PC-3 (cell line): Measurements from ENCODE around the gene FAM110A. TPM values are rescaled to one million over a fixed set of nuclear protein-coding genes. Genes with fewer than 3 reads are reported as not detected.

Experiments used
- ATAC-seq: fragments of 200-7000 bp; cut with Tn5 transposase; 2 replicates; pipeline ENCODE4 v1.9.1; 2020; ENCODE audit warnings: mild to moderate bottlenecking, moderate library complexity
- BruUV-seq: library from RNA; stranded (reverse); fragments of 400-500 nt; replicated peaks from 2 replicates; lab custom pipeline; 2021; lab: Mats Ljungman, UMichigan
- CTCF ChIA-PET: fragments of 300-600 bp; sonication (Branson Sonifier 250); formaldehyde crosslinking; loops from one replicate; lab custom pipeline; 2022; ENCODE audit warnings: antibody characterized with exemption; lab: Charles Lee
- POLR2A ChIA-PET: fragments of 300-600 bp; sonication (Branson Sonifier 250); formaldehyde crosslinking; loops from one replicate; lab custom pipeline; 2022; ENCODE audit warnings: antibody characterized with exemption; ENCODE audit not compliant: unreplicated experiment; lab: Charles Lee
- DNase-seq: peaks from one replicate; pipeline ENCODE4 v3.0.0-alpha.2; 2015
- H2AFZ ChIP-seq: fragments of 300-600 bp; sonication (generic); 2 replicates; pipeline ENCODE4 v1.6.0; 2016; ENCODE audit warnings: antibody characterized with exemption, low read length
- H3F3A ChIP-seq: fragments of 300-600 bp; sonication (generic); one replicate; pipeline ENCODE4 v1.6.0; 2017; ENCODE audit warnings: antibody characterized with exemption, low read length, control low read depth, mild to moderate bottlenecking; ENCODE audit not compliant: unreplicated experiment
- H3K27ac ChIP-seq: fragments of 300-600 bp; sonication (generic); 2 replicates; pipeline ENCODE4 v1.5.1; 2016; ENCODE audit warnings: mild to moderate bottlenecking, low read length
- H3K27me3 ChIP-seq: fragments of 300-600 bp; sonication (generic); 2 replicates; pipeline ENCODE4 v1.6.1; 2016; ENCODE audit warnings: low read length, mixed read lengths
- H3K36me3 ChIP-seq: fragments of 300-600 bp; sonication (generic); 2 replicates; pipeline ENCODE4 v1.6.1; 2016; ENCODE audit warnings: low read depth, mixed run types, low read length, mixed read lengths
- H3K4me1 ChIP-seq: fragments of 300-600 bp; sonication (generic); 2 replicates; pipeline ENCODE4 v1.5.1; 2016; ENCODE audit warnings: low read length; ENCODE audit not compliant: insufficient read depth
- H3K4me2 ChIP-seq: fragments of 300-600 bp; sonication (generic); 2 replicates; pipeline ENCODE4 v1.6.0; 2016; ENCODE audit warnings: low read length
- H3K4me3 ChIP-seq: fragments of 300-600 bp; sonication (generic); 2 replicates; pipeline ENCODE4 v1.5.1; 2016; ENCODE audit warnings: mild to moderate bottlenecking, low read length, mixed read lengths
- H3K79me2 ChIP-seq: fragments of 300-600 bp; sonication (generic); 2 replicates; pipeline ENCODE4 v1.6.1; 2017; ENCODE audit warnings: low read length, mixed read lengths
- H3K9ac ChIP-seq: fragments of 300-600 bp; sonication (generic); 2 replicates; pipeline ENCODE4 v1.6.0; 2016; ENCODE audit warnings: mild to moderate bottlenecking, low read length
- H3K9me2 ChIP-seq: fragments of 300-600 bp; sonication (generic); replicated peaks from 2 replicates; pipeline ENCODE4 v1.6.1; 2016; ENCODE audit warnings: mixed run types, low read length, mixed read lengths
- H3K9me3 ChIP-seq: fragments of 300-600 bp; sonication (generic); 2 replicates; pipeline ENCODE4 v1.6.1; 2016; ENCODE audit warnings: low read length, mixed read lengths
- H4K20me1 ChIP-seq: fragments of 300-600 bp; sonication (generic); 2 replicates; pipeline ENCODE4 v1.6.1; 2016; ENCODE audit warnings: low read length, mixed read lengths
- EZH2 ChIP-seq: fragments of 300-600 bp; sonication (generic); IDR thresholded peaks from one replicate; pipeline ENCODE4 v1.6.1; 2017; ENCODE audit warnings: antibody characterized with exemption, mild to moderate bottlenecking, low read length; ENCODE audit not compliant: unreplicated experiment
- EZH2phosphoT487 ChIP-seq: fragments of 300-600 bp; sonication (generic); IDR thresholded peaks from 2 replicates; pipeline ENCODE4 v1.6.1; 2018; ENCODE audit warnings: mild to moderate bottlenecking, antibody characterized with exemption, low read length, borderline replicate concordance
- intact Hi-C: fragments of 100-400 bp; cut with micrococcal nuclease; formaldehyde crosslinking; loops from 2 replicates; pipeline ENCODE4 v1.9.0; 2023
- total RNA-seq: library from RNA; depleted of rRNA; stranded (reverse); fragments of >200 nt; gene quantifications from 2 replicates; pipeline ENCODE4 v1.2.3, GENCODE V29; 2014
- TF ChIP-seq, protein P1 (sequence below): fragments of 300-600 bp; sonication (generic); conservative IDR thresholded peaks from 2 replicates; pipeline ENCODE4 v1.5.1; 2017; ENCODE audit warnings: antibody characterized with exemption, low read depth, mild to moderate bottlenecking, low read length

FAM110A gene
- total RNA-seq, 1 experiment from 2014 or later, result 28.4 TPM

DNA sequence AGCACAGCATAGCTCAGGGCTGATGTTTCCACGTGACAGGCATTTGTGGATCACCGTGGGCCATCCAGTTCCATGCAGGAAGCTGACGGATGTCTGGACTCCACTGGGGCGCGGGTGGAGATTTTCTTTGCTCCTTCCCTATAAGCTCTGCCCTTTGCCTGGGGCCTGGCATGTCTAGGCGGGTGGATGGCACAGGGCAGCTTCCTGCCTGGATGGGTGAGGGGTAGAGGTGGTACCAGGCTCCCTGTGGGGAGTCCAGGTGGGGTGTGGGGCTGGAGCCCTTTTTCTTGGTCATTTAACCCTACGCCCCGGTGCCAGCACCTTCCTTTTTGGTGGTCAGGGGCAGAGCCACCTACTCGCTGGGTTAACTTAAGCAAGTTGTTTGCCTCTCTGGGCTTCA lies 10.4 kb downstream of the FAM110A start:
- H3F3A ChIP-seq, result no peaks in the 10 kb centered on the region
- peak; percentile 2; the same call in 1 of the 2 replicates for ATAC-seq
- H3K27me3 ChIP-seq, result no peaks in the 10 kb centered on the region
- no peak for DNase-seq
- no peak overlapping the region for H3K27ac ChIP-seq
- CTCF ChIA-PET, result interaction anchor here (0.6 kb wide), 1 partner anchor 25 kb away, joined by 4 read pairs; no protein-coding TSS in a partner anchor
- no peaks in the 10 kb centered on the region for H3K9me3 ChIP-seq
- BruUV-seq, result no TSS peak
- no peak overlapping the region for H3K9ac ChIP-seq
- H3K4me2 ChIP-seq, result peak overlapping the region; percentile 80
- no peak overlapping the region for H3K4me3 ChIP-seq
- H3K4me1 ChIP-seq, result peaks cover 32% of the 10 kb centered on the region
- H3K36me3 ChIP-seq, result peaks cover 10% of the 10 kb centered on the region; the same call in 1 of the 2 replicates
- TF ChIP-seq EZH2phosphoT487 (no peak), EZH2 (no peak)
- TF ChIP-seq, protein P1, sequence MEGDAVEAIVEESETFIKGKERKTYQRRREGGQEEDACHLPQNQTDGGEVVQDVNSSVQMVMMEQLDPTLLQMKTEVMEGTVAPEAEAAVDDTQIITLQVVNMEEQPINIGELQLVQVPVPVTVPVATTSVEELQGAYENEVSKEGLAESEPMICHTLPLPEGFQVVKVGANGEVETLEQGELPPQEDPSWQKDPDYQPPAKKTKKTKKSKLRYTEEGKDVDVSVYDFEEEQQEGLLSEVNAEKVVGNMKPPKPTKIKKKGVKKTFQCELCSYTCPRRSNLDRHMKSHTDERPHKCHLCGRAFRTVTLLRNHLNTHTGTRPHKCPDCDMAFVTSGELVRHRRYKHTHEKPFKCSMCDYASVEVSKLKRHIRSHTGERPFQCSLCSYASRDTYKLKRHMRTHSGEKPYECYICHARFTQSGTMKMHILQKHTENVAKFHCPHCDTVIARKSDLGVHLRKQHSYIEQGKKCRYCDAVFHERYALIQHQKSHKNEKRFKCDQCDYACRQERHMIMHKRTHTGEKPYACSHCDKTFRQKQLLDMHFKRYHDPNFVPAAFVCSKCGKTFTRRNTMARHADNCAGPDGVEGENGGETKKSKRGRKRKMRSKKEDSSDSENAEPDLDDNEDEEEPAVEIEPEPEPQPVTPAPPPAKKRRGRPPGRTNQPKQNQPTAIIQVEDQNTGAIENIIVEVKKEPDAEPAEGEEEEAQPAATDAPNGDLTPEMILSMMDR, result no peak
- H3K9me2 ChIP-seq, result no peaks in the 10 kb centered on the region
- no peak overlapping the region; the same call in 1 of the 2 replicates for H2AFZ ChIP-seq
- POLR2A ChIA-PET, result no interaction called here
- intact Hi-C loops, result loop anchor here (1.0 kb wide), 1 partner anchor 10 kb away; no protein-coding TSS in a partner anchor
- peaks cover 4% of the 10 kb centered on the region; the same call in 1 of the 2 replicates for H4K20me1 ChIP-seq
- H3K79me2 ChIP-seq, result peaks cover 60% of the 10 kb centered on the region

DNA sequence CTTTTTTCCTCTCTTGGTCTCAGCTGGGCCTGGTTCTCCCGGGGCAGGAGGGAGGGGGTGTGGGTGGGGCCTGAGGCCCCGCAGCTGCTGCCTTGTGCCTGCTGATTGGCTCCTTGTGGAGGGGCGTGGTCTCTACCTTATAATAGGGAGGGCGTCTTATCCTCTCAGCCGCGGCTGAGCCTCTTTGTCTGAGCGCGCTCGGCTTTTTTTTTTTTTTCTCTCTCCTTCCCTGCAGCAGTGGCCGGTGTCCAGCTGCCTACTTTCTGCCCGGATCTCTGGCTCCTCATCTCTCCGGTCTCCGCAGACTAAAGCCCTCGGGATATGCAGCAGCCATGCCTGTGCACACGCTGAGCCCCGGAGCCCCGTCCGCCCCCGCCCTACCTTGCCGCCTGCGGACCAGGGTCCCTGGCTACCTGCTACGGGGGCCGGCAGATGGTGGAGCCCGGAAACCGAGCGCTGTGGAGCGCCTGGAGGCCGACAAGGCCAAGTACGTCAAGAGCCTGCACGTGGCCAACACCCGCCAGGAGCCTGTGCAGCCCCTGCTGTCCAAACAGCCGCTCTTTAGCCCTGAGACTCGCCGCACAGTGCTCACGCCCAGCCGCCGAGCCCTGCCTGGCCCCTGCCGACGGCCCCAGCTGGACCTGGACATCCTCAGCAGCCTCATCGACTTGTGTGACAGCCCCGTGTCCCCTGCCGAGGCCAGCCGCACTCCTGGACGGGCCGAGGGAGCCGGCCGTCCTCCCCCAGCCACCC lies 11.1 kb downstream of the FAM110A start:
- Histone ChIP-seq H3K27ac (no peak overlapping the region), H3F3A (no peaks in the 10 kb centered on the region), H2AFZ (peak overlapping the region; percentile 76), H3K36me3 (peaks cover 10% of the 10 kb centered on the region; the same call in 1 of the 2 replicates), H3K9me3 (no peaks in the 10 kb centered on the region), H3K4me2 (peak overlapping the region; percentile 80), H3K27me3 (no peaks in the 10 kb centered on the region), H3K79me2 (peaks cover 55% of the 10 kb centered on the region), H3K9me2 (no peaks in the 10 kb centered on the region), H3K4me3 (peak overlapping the region; percentile 60), H3K4me1 (peaks cover 32% of the 10 kb centered on the region), H3K9ac (no peak overlapping the region), H4K20me1 (peaks cover 4% of the 10 kb centered on the region; the same call in 1 of the 2 replicates)
- DNase-seq (peak; percentile 87), ATAC-seq (peak; percentile 97)
- intact Hi-C loops, result loop anchor here (1.0 kb wide), 1 partner anchor 10 kb away; no protein-coding TSS in a partner anchor
- no peak for TF ChIP-seq EZH2
- TF ChIP-seq EZH2phosphoT487, result no peak
- TF ChIP-seq, protein P1, result no peak
- no TSS peak for BruUV-seq
- POLR2A ChIA-PET, result no interaction called here
- CTCF ChIA-PET, result interaction anchor here (0.6 kb wide), 1 partner anchor 26 kb away, joined by 4 read pairs; no protein-coding TSS in a partner anchor
